IMR-90 (cell line): ENCODE results near the gene CDK7. TPM values are rescaled to one million over a fixed set of nuclear protein-coding genes. Genes with fewer than 3 reads are reported as not detected.

Source experiments
- ATAC-seq: fragments of 200-7000 bp; cut with Tn5 transposase; 2 replicates; pipeline ENCODE4 v1.9.1; 2020; ENCODE audit warnings: low read depth, mild to moderate bottlenecking, moderate library complexity
- BruUV-seq: library from RNA; stranded (reverse); fragments of 400-500 nt; replicated peaks from 2 replicates; lab custom pipeline; 2021; lab: Mats Ljungman, UMichigan
- CTCF ChIA-PET: fragments of 300-600 bp; formaldehyde crosslinking; extraction: SDS; loops from one replicate; lab custom pipeline; 2021; ENCODE audit warnings: antibody characterized with exemption; lab: Yijun Ruan, JAX
- POLR2A ChIA-PET: fragments of 300-600 bp; sonication (Branson Sonifier 250); formaldehyde crosslinking; loops from one replicate; lab custom pipeline; 2022; ENCODE audit warnings: antibody characterized with exemption; ENCODE audit not compliant: unreplicated experiment; lab: Charles Lee
- DNase-seq: peaks from one replicate; pipeline ENCODE4 v3.0.0; 2013
- H2AFZ ChIP-seq: replicated peaks from 2 replicates; pipeline ENCODE3; 2013; ENCODE audit warnings: low read length, mild to moderate bottlenecking; ENCODE audit not compliant: poor library complexity
- H2AK5ac ChIP-seq: 2 replicates; pipeline ENCODE4 v1.6.1; 2013; ENCODE audit warnings: low read depth, low read length, inconsistent platforms
- H2AK9ac ChIP-seq: replicated peaks from 2 replicates; pipeline ENCODE3; 2013; ENCODE audit warnings: mild to moderate bottlenecking, low read depth, low read length, moderate library complexity; ENCODE audit not compliant: poor library complexity
- H2BK120ac ChIP-seq: 2 replicates; pipeline ENCODE4 v1.6.1; 2013; ENCODE audit warnings: low read depth, low read length, inconsistent platforms
- H2BK15ac ChIP-seq: 3 replicates; pipeline ENCODE4 v1.6.1; 2013; ENCODE audit warnings: low read depth, low read length, inconsistent platforms
- H2BK20ac ChIP-seq: 2 replicates; pipeline ENCODE4 v1.6.1; 2013; ENCODE audit warnings: low read depth, mild to moderate bottlenecking, inconsistent platforms, low read length, moderate library complexity
- H2BK5ac ChIP-seq: 2 replicates; pipeline ENCODE4 v1.6.1; 2013; ENCODE audit warnings: mild to moderate bottlenecking, low read depth, low read length, inconsistent platforms; ENCODE audit not compliant: poor library complexity, severe bottlenecking
- H3K14ac ChIP-seq: replicated peaks from 2 replicates; pipeline ENCODE4 v1.6.1; 2013; ENCODE audit warnings: low read depth, low read length, inconsistent platforms
- H3K18ac ChIP-seq: 2 replicates; pipeline ENCODE4 v1.6.1; 2013; ENCODE audit warnings: low read depth, low read length, control low read depth
- H3K23ac ChIP-seq: 2 replicates; pipeline ENCODE4 v1.6.1; 2013; ENCODE audit warnings: low read depth, low read length, inconsistent platforms
- H3K27ac ChIP-seq: 2 replicates; pipeline ENCODE4 v1.5.1; 2013; ENCODE audit warnings: mild to moderate bottlenecking, control low read depth, low read length; ENCODE audit not compliant: insufficient read depth
- H3K27me3 ChIP-seq: 2 replicates; pipeline ENCODE4 v1.6.1; 2013; ENCODE audit warnings: low read length; ENCODE audit not compliant: control insufficient read depth, insufficient read depth
- H3K36me3 ChIP-seq: 2 replicates; pipeline ENCODE4 v1.6.1; 2013; ENCODE audit warnings: low read length, mixed read lengths; ENCODE audit not compliant: control insufficient read depth, insufficient read depth
- H3K4ac ChIP-seq: 2 replicates; pipeline ENCODE4 v1.6.1; 2013; ENCODE audit warnings: low read depth, low read length, inconsistent platforms
- H3K4me1 ChIP-seq: 2 replicates; pipeline ENCODE4 v1.6.1; 2013; ENCODE audit warnings: low read length, mixed read lengths; ENCODE audit not compliant: control insufficient read depth, insufficient read depth
- H3K4me2 ChIP-seq: 2 replicates; pipeline ENCODE4 v1.6.1; 2013; ENCODE audit warnings: low read depth, mild to moderate bottlenecking, control low read depth, low read length, moderate library complexity
- H3K4me3 ChIP-seq: 2 replicates; pipeline ENCODE4 v1.5.1; 2013; ENCODE audit warnings: low read depth, mild to moderate bottlenecking, control low read depth, low read length, moderate library complexity; ENCODE audit not compliant: insufficient read depth
- H3K56ac ChIP-seq: 2 replicates; pipeline ENCODE4 v1.6.1; 2013; ENCODE audit warnings: low read length, inconsistent platforms; ENCODE audit not compliant: insufficient read depth; ENCODE audit errors: extremely low read depth
- H3K79me1 ChIP-seq, 2 experiments: 2 replicates each; pipeline ENCODE4 v1.6.1; 2013; ENCODE audit warnings: low read length in 2 of 2, inconsistent platforms in 1 of 2, low read depth in 1 of 2
- H3K9ac ChIP-seq: 2 replicates; pipeline ENCODE4 v1.6.1; 2013; ENCODE audit warnings: low read depth, low read length, control low read depth
- H3K9me1 ChIP-seq: 2 replicates; pipeline ENCODE4 v1.6.1; 2013; ENCODE audit warnings: low read length, inconsistent platforms; ENCODE audit not compliant: insufficient read depth
- H3K9me3 ChIP-seq: 2 replicates; pipeline ENCODE4 v1.6.1; 2013; ENCODE audit warnings: low read length; ENCODE audit not compliant: control insufficient read depth, insufficient read depth
- H4K20me1 ChIP-seq: 2 replicates; pipeline ENCODE4 v1.6.1; 2013; ENCODE audit warnings: low read length, inconsistent platforms; ENCODE audit not compliant: insufficient read depth
- H4K5ac ChIP-seq: 2 replicates; pipeline ENCODE4 v1.6.1; 2013; ENCODE audit warnings: mild to moderate bottlenecking, low read depth, low read length, control low read depth
- H4K8ac ChIP-seq, 2 experiments: 2 replicates each; pipeline ENCODE4 v1.6.1; 2013; ENCODE audit warnings: low read depth in 2 of 2, low read length in 2 of 2, control low read depth in 1 of 2, inconsistent platforms in 1 of 2
- H4K91ac ChIP-seq: 2 replicates; pipeline ENCODE4 v1.6.1; 2013; ENCODE audit warnings: low read depth, low read length, inconsistent platforms; ENCODE audit not compliant: insufficient read depth
- BHLHE40 ChIP-seq: fragments of 150-350 bp; IDR thresholded peaks from 2 replicates; pipeline ENCODE4 v1.6.1; 2016; ENCODE audit warnings: mild to moderate bottlenecking, low read depth, low read length
- MAZ ChIP-seq: IDR thresholded peaks from 2 replicates; pipeline ENCODE4 v1.6.1; 2012; ENCODE audit warnings: low read depth, mild to moderate bottlenecking, low read length, improper control_type of control experiment, moderate library complexity, borderline replicate concordance
- MXI1 ChIP-seq: IDR thresholded peaks from 2 replicates; pipeline ENCODE4 v1.6.1; 2012; ENCODE audit warnings: low read depth, mild to moderate bottlenecking, low read length, moderate library complexity, borderline replicate concordance
- POLR2A ChIP-seq: IDR thresholded peaks from 2 replicates; pipeline ENCODE4 v1.6.1; 2012; ENCODE audit warnings: mild to moderate bottlenecking, low read depth, low read length
- RFX5 ChIP-seq: IDR thresholded peaks from 2 replicates; pipeline ENCODE4 v1.8.0; 2012; ENCODE audit warnings: low read depth, mild to moderate bottlenecking, low read length, moderate library complexity
- WGBS, 2 experiments: methylation state at CpG; one replicate each; pipeline versions ENCODE4 v1.1.5 to v1.1.7; 2013; ENCODE audit warnings: missing lambda C conversion rate in 2 of 2; ENCODE audit not compliant: insufficient read length in 1 of 2; ENCODE audit errors: extremely low coverage in 2 of 2; 5-methylcytosine and 5-hydroxymethylcytosine counted together
- dilution Hi-C: fragments of 300-500 bp; cut with HindIII; formaldehyde crosslinking; loops from one replicate; pipeline ENCODE4 v1.14.3; 2018; ENCODE audit warnings: low sequenced_read_pairs; ENCODE audit not compliant: unreplicated experiment
- in situ Hi-C: fragments of 300-500 bp; cut with MboI; formaldehyde crosslinking; loops from 3 replicates; pipeline ENCODE4 v1.14.3; 2019; ENCODE audit warnings: low sequenced_read_pairs, inconsistent platforms, mixed read lengths
- intact Hi-C: fragments of 100-400 bp; cut with micrococcal nuclease; formaldehyde crosslinking; loops from 2 replicates; pipeline ENCODE4 v1.10.0; 2022
- polyA plus RNA-seq, 3 experiments: library from polyadenylated mRNA; depleted of rRNA; stranded (reverse); fragments of >200 nt; gene quantifications; 2 replicates each; pipeline ENCODE4 v1.2.3, GENCODE V29; 2012; ENCODE audit warnings: low replicate concordance in 1 of 3
- total RNA-seq: library from RNA; depleted of rRNA; stranded (reverse); fragments of >200 nt; gene quantifications from 2 replicates; pipeline ENCODE4 v1.2.3, GENCODE V29; 2012

Gene CDK7
- total and polyA plus RNA-seq, 2 of the 4 experiments (the other 2 are of a cell fraction): 59.8 to 65.6 TPM

DNA sequence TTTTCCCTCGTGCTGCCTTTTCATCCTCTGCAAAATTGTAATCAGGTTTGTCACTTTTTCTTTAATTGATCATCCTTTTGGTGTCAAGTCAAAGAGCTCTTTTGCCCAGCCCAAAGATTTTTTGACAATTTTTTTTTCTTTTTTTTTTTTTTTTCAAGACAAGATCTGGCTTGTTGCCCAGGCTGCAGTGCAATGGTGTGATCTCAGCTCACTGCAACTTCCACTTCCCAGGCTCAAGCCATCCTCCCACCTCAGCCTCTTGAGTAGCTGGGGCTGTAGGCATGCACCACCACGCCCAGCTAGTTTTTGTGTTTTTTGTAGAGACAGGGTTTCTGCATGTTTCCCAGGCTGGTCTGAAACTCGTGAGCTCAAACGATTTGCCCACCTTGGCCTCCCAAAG is 36.7 kb downstream of the CDK7 start:
- Histone ChIP-seq H2BK20ac (no peak overlapping the region), H3K9ac (no peak overlapping the region), H4K8ac (peak overlapping the region in 1 of 2 experiments; percentile 34; a peak in 1 of 4 replicates), H4K91ac (no peak overlapping the region), H4K20me1 (no peaks in the 10 kb centered on the region), H3K9me1 (peaks cover 3% of the 10 kb centered on the region; the same call in 1 of the 2 replicates), H3K14ac (no peak overlapping the region; the same call in 1 of the 2 replicates), H3K9me3 (no peaks in the 10 kb centered on the region), H3K4me1 (no peaks in the 10 kb centered on the region), H2AK9ac (no peak overlapping the region), H3K36me3 (peaks cover 20% of the 10 kb centered on the region), H3K18ac (no peak overlapping the region), H2BK5ac (peak overlapping the region; percentile 62), H2AK5ac (no peak overlapping the region), H3K4me3 (no peak overlapping the region), H2BK120ac (no peak overlapping the region), H2BK15ac (no peak overlapping the region), H3K27ac (no peak overlapping the region), H3K4ac (peak overlapping the region; percentile 68), H3K56ac (no peak overlapping the region), H3K23ac (no peak overlapping the region), H2AFZ (no peak overlapping the region), H4K5ac (no peak overlapping the region), H3K79me1 (peaks cover 8 to 18% of the 10 kb centered on the region in 2 experiments), H3K27me3 (no peaks in the 10 kb centered on the region), H3K4me2 (no peak overlapping the region)
- TF ChIP-seq BHLHE40 (no peak), POLR2A (no peak), RFX5 (no peak), MAZ (no peak), MXI1 (no peak)
- POLR2A ChIA-PET: no interaction called here
- WGBS, 2 experiments: no CpG with 5 or more reads among the region's 4 CpGs
- no TSS peak for BruUV-seq
- CTCF ChIA-PET: no interaction called here
- intact Hi-C loops: loop anchor here (5.0 to 10.0 kb wide), 2 partner anchors 96 to 177 kb away; partner anchors contain the start of genes AK6, RAD17, SLC30A5 and TAF9
- ATAC-seq: peak; percentile 67
- in situ Hi-C loops: no loop called here
- DNase-seq: peak; percentile 60
- dilution Hi-C loops: no loop called here
